ENCODE data around the gene ICOSLG. TPM values are rescaled to one million over a fixed set of nuclear protein-coding genes. Genes with fewer than 3 reads are reported as not detected.

Gene ICOSLG
- total and polyA plus RNA-seq, 2 of the 13 experiments (the other 11 are each of a cell fraction or from before 2014, with no cell fraction given): 0.51 to 1.3 TPM

DNA sequence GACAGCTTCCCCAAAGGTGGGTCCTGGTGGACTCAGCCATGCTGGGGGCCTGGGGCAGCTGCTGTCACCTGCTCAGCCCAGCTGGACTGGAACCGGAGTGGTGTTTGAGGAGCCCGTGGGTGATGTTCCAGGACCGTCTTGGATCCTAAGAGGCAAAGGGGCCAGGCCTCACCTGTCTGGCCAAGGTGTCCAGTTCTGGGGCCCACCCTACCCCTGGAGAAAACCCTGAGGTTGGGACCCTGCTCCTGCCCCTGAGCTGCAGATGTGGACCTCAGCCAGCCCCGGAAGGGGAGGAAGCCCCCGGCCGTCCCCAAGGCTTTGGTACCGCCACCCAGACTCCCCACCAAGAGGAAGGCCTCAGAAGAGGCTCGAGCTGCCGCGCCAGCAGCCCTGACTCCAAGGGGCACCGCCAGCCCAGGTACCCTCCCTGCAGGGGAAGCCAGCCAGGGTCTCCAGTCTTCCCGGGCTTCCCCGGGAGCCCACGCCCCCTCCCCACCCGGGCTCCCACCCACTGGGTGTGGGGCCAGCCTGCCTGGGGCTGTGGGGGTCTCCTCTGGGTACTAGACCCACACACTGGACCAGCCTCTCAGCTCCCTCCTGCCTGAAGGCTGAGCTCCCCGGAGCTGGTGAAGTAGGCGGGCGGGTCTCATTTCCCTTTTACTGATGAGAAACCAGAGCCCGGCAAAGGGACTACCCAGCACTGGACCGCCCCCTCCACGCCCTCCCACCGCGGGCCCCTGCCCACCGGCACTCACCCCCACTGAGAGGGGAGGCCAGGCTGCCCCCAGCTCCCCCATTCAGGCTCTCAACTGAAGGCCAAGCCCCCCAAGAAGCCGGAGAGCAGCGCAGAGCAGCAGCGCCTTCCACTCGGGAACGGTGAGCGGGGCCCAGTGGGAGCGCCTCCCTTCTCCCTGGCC is 46.2 kb upstream of the ICOSLG start:
- CTCF ChIA-PET (ENCODE audit: low intra/inter-chr PET ratio, low total read pairs): no interaction called here
- Histone ChIP-seq H3K4me3 (replicated peaks in 1 of 3; ENCODE audit: insufficient read depth in 1 of 3, low read depth in 2 of 3, low read length in 3 of 3) (no peak overlapping the region), H3K27ac (ENCODE audit: extremely low read length, insufficient read depth, low read length) (no peak overlapping the region), H3K4me2 (ENCODE audit: low read depth, low read length) (no peak overlapping the region), H3K79me2 (ENCODE audit: insufficient read depth, low read length) (no peaks in the 10 kb centered on the region), H3K9ac (ENCODE audit: insufficient read depth, low read depth, low read length) (no peak overlapping the region), H3K27me3 (ENCODE audit: control insufficient read depth in 1 of 2, insufficient read depth in 2 of 2, low read length in 2 of 2) (peaks cover 6 to 63% of the 10 kb centered on the region in 2 experiments), H3K9me3 (ENCODE audit: low read length) (no peaks in the 10 kb centered on the region), H4K20me1 (ENCODE audit: insufficient read depth, low read length) (no peaks in the 10 kb centered on the region), H3K4me1 (ENCODE audit: insufficient read depth, low read length) (no peaks in the 10 kb centered on the region), H2AFZ (ENCODE audit: low read length) (no peak overlapping the region), H3K36me3 (replicated peaks in 1 of 2; ENCODE audit: control insufficient read depth in 1 of 2, insufficient read depth in 2 of 2, low read length in 2 of 2) (no peaks in the 10 kb centered on the region)
- BruUV-seq (replicated peaks): no TSS peak
- DNase-seq (ENCODE audit: low spot score) (no peak), ATAC-seq (no peak), FAIRE-seq (no peak)
- 39% methylated on average over 8 of the region's 31 CpGs for WGBS (ENCODE audit: low lambda C conversion rate)
- intact Hi-C loops (cut with micrococcal nuclease; ENCODE audit: unreplicated experiment): no loop called here
- no peak for TF ChIP-seq ZBTB3 (CRISPR knock-in tag; IDR thresholded peaks at IDR 0.05; ENCODE audit: borderline replicate concordance, low read depth)
- TF ChIP-seq ZNF251 (CRISPR knock-in tag; IDR thresholded peaks at IDR 0.05): no peak
- TF ChIP-seq TFDP2 (CRISPR knock-in tag; IDR thresholded peaks at IDR 0.05): no peak
- no peak for TF ChIP-seq GFI1 (CRISPR knock-in tag; IDR thresholded peaks at IDR 0.05; ENCODE audit: borderline replicate concordance)
- in situ Hi-C loops (cut with HindIII; ENCODE audit: extremely low pct_ligation_motif_present, low pct_unique_long_range_greater_than_20kb): no loop called here
- POLR2A ChIA-PET: no interaction called here

DNA sequence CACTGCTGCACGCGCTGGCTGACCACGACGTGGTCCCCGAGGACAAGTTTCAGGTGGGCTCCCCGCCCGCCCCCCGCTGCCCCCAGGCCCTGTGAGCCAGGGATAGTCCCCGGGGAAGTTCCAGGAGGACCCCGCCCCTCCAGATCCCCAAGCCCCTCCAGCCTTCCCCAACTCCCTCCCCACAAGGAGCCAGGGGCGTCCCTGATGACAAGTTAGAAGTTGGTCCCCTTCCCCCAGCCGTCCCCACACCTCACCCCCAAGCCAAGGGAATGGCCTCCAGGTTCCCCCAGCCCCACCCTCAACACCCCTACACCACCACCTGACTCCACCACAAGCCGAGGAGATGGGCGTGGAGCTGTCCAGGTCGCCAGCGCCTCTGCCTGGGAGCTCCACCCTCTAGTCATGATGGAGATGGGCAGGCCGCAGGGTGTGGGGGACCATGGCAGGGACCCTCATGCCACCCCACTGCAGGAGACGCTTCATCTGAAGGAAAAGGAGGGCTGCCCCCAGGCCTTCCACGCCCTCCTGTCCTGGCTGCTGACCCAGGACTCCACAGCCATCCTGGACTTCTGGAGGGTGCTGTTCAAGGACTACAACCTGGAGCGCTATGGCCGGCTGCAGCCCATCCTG is 45.5 kb upstream of the ICOSLG start:
- ATAC-seq: no peak
- no TSS peak for BruUV-seq (replicated peaks)
- no peak overlapping the region for H3K4me3 ChIP-seq (replicated peaks in 1 of 3; ENCODE audit: insufficient read depth in 1 of 3, low read depth in 2 of 3, low read length in 3 of 3)
- H3K36me3 ChIP-seq (replicated peaks in 1 of 2; ENCODE audit: control insufficient read depth in 1 of 2, insufficient read depth in 2 of 2, low read length in 2 of 2): no peaks in the 10 kb centered on the region
- TF ChIP-seq ZFP36L2 (CRISPR knock-in tag; IDR thresholded peaks at IDR 0.05): no peak
- no peak for TF ChIP-seq ZFP37 (CRISPR knock-in tag; IDR thresholded peaks at IDR 0.05; ENCODE audit: borderline replicate concordance)
- no peak for TF ChIP-seq ZNF749 (CRISPR knock-in tag; IDR thresholded peaks at IDR 0.05; ENCODE audit: borderline replicate concordance)
- TF ChIP-seq ZNF607 (CRISPR knock-in tag; IDR thresholded peaks at IDR 0.05; ENCODE audit: borderline replicate concordance): no peak
- intact Hi-C loops (cut with micrococcal nuclease; ENCODE audit: unreplicated experiment) (no loop called here), in situ Hi-C loops (cut with HindIII; ENCODE audit: extremely low pct_ligation_motif_present, low pct_unique_long_range_greater_than_20kb) (no loop called here)
- no peak overlapping the region for H3K27ac ChIP-seq (ENCODE audit: extremely low read length, insufficient read depth, low read length)
- H3K79me2 ChIP-seq (ENCODE audit: insufficient read depth, low read length): no peaks in the 10 kb centered on the region
- no peak overlapping the region for H3K4me2 ChIP-seq (ENCODE audit: low read depth, low read length)
- 32% methylated on average over 14 of the region's 21 CpGs for WGBS (ENCODE audit: low lambda C conversion rate)
- ChIA-PET CTCF (ENCODE audit: low intra/inter-chr PET ratio, low total read pairs) (no interaction called here), POLR2A (no interaction called here)
- no peaks in the 10 kb centered on the region for H4K20me1 ChIP-seq (ENCODE audit: insufficient read depth, low read length)
- H3K9ac ChIP-seq (ENCODE audit: insufficient read depth, low read depth, low read length): no peak overlapping the region
- FAIRE-seq: no peak
- H3K4me1 ChIP-seq (ENCODE audit: insufficient read depth, low read length): no peaks in the 10 kb centered on the region
- DNase-seq (ENCODE audit: low spot score): no peak
- H2AFZ ChIP-seq (ENCODE audit: low read length): no peak overlapping the region
- peaks cover 8 to 63% of the 10 kb centered on the region in 2 experiments for H3K27me3 ChIP-seq (ENCODE audit: control insufficient read depth in 1 of 2, insufficient read depth in 2 of 2, low read length in 2 of 2)
- no peaks in the 10 kb centered on the region for H3K9me3 ChIP-seq (ENCODE audit: low read length)
